Fibroblast of villous mesenchyme (primary cell): ENCODE results near the gene EIF4G3. TPM values are rescaled to one million over a fixed set of nuclear protein-coding genes. Genes with fewer than 3 reads are reported as not detected.
A peak's percentile ranks its signal among the peaks of the same experiment; 100 is the strongest.
"Not testable (repeated sequence)": the region's sequence is repeated elsewhere in the genome, so short reads cannot be mapped to it uniquely, and the experiment has no call there.

Source experiments
- DNase-seq: peaks from one replicate; pipeline ENCODE4 v3.0.0-alpha.2; 2010; ENCODE audit warnings: low read depth
- H3K4me3 ChIP-seq: 2 replicates; pipeline ENCODE4 v1.5.1; 2011; ENCODE audit warnings: low read depth, mild to moderate bottlenecking, low read length
- CTCF ChIP-seq: IDR thresholded peaks from 2 replicates; pipeline ENCODE4 v1.5.1; 2012; ENCODE audit warnings: low read depth, mild to moderate bottlenecking, low read length; ENCODE audit not compliant: insufficient read depth
- total RNA-seq: library from RNA; depleted of rRNA; stranded (reverse); fragments of >200 nt; gene quantifications from 2 replicates; pipeline ENCODE4 v1.2.3, GENCODE V29; 2012

The EIF4G3 gene
- total RNA-seq, 1 donor, result 66.5 TPM

GRCh38 chr1:21066356-21067012 lies 110.2 kb downstream of the EIF4G3 start:
- no peak overlapping the region for H3K4me3 ChIP-seq
- peak; percentile 84 for DNase-seq
- TF ChIP-seq CTCF, result no peak

GRCh38 chr1:21065851-21066250 lies 110.8 kb downstream of the EIF4G3 start:
- no peak for TF ChIP-seq CTCF
- H3K4me3 ChIP-seq, result no peak overlapping the region
- peak; percentile 73 for DNase-seq

GRCh38 chr1:21064057-21064456 lies 112.6 kb downstream of the EIF4G3 start:
- TF ChIP-seq CTCF, result no peak
- no peak for DNase-seq
- H3K4me3 ChIP-seq, result no peak overlapping the region

- no peak for TF ChIP-seq CTCF
- no peak overlapping the region for H3K4me3 ChIP-seq
Measured at GRCh38 chr1:21060523-21060922, 116.2 kb downstream of the EIF4G3 start.

GRCh38 chr1:21059021-21059420 lies 117.7 kb downstream of the EIF4G3 start:
- no peak overlapping the region for H3K4me3 ChIP-seq
- DNase-seq, result no peak
- no peak for TF ChIP-seq CTCF

More at GRCh38 chr1:21060523-21060922, 116.2 kb downstream of the EIF4G3 start:
- no peak for DNase-seq

GRCh38 chr1:21058035-21058793 lies 118.5 kb downstream of the EIF4G3 start:
- no peak for TF ChIP-seq CTCF
- peak; percentile 11 for DNase-seq
- no peak overlapping the region for H3K4me3 ChIP-seq

GRCh38 chr1:21053189-21053928 lies 123.3 kb downstream of the EIF4G3 start:
- not testable (repeated sequence) for H3K4me3 ChIP-seq, DNase-seq
